DMS79 treated with DMSO at 0.1 percent for 48 hours (cell line): ENCODE data around the gene GALNTL6.
"Not testable (repeated sequence)": the region's sequence is repeated elsewhere in the genome, so short reads cannot be mapped to it uniquely, and the experiment has no call there.

Experiments used
- DNase-seq: peaks from one replicate; lab custom pipeline; 2025; lab: John Stamatoyannopoulos, UW

The GALNTL6 gene

DNA sequence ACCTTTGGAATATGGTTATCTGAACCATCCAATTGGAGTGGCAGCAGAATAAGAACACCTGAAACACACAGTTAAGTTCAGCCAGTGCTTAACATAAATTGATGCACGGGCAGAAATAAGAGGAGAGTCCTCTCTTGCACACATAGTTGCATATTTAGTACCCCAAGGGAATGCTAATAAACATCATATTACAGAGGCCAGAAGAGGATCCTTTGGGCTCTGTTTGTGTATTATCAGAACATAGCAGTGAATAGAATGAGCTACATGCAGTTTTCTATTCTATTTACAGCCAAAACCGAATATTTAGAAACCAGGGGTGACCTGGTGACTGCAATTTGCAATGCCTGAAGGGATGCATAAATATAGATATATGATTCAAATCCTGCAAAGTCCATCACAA lies 1054.6 kb downstream of the GALNTL6 start:
- DNase-seq: no peak

DNA sequence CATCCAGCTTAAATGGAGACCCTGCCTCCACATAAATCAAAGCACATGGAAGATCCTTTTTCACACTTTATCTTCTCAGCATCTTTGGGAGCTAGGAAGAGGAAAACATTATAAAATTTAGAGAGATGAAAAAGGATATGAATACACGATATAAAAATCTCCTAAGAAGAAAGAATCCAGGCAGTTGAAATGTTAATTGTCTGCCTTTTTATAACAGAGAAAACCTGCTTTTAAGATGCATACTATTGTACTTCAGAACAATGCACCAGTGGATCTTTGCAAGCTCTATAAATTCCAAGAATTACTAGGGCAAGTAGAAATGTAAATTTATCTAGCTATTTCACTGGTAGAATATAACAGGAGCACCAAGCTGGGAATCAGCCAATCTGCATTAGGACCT lies 1055.1 kb downstream of the GALNTL6 start:
- no peak for DNase-seq

DNA sequence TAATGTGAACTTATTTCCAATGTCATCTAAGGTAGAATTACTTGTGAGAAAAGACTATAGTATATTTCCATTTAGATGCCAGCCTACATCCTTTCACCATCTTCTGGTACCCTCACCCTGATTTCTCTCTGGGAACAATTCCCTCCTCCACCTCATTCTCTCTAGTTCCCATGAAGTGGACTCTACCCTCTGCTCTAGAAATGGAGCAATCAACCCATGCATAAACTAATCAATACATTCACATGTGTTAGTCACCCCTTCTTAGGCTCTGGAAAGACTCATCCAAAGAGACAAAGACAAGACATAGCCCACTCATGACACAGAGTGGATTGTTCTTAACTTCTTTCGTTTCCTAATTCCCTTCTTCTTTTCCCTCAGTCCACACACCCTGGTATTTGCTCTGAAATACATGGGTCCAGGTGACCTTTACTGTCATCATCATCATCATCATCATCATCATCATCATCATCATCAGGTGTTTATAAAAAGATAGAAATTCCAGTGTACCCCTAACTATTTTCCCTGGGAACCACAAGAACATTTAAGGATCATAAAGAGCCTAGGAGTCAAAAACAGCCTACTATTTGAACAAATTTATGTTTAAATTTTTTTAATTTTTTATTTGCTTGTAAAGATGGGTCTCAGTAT lies 1056.5 kb downstream of the GALNTL6 start:
- DNase-seq: no peak

DNA sequence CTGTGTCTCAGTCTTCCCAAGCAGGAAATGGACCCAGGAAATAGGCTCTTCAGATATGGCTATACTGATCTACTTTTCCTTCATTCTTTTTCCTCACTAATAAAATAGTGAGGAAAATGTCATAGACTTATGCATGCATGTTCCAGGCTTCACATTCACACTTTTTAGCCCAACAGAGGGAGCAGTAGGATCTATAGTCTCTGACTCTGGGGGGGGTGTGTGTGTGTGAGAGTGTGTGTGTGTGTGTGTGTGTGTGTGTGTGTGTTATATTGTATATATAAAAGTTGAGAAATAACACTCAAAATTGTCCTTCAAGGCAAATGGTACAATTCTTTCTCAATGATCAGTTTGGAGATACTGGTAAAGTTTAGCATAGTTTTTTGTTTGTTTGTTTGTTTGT lies 1058.2 kb downstream of the GALNTL6 start:
- DNase-seq: no peak

DNA sequence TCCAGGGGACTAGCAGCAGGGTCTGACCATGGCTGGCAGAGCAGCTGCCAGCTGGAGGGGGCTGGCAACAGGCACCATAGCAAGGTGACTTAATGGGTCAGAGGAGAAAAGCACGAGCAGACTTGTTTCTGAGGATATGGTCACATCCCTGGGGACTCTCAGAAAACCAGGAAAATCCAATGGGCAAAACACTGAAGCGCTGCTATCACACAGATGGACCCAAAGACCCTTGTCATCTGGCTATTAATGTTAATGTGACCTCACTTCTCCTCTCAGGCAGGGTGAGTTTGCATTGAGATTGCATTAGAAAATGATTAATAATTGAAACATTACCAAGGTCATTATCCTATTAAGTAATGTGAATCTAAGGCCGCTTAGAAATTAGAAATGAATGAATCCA lies 1061.7 kb downstream of the GALNTL6 start:
- DNase-seq: no peak

GRCh38 chr4:172876394-172876793 lies 1063.2 kb downstream of the GALNTL6 start:
- no peak for DNase-seq

DNA sequence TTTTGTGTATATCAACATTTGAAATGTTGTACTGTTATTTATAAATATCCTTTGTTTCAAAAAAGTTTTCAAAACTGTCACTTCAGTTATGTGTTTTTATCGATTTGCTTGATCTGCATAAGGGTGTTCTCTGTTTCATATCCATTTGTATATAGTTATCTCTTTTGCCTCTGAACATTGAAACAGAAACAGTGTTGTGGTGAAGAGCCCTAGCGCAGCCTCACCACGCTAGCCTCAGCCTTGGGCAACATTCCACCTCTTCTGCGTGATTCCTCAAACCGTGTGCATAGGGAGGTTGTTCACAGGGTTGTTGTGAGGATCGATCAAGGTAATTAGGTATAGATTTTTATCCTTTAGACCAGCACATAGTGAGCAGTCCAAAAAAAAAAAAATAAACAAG lies 1068.4 kb downstream of the GALNTL6 start:
- no peak for DNase-seq

DNA sequence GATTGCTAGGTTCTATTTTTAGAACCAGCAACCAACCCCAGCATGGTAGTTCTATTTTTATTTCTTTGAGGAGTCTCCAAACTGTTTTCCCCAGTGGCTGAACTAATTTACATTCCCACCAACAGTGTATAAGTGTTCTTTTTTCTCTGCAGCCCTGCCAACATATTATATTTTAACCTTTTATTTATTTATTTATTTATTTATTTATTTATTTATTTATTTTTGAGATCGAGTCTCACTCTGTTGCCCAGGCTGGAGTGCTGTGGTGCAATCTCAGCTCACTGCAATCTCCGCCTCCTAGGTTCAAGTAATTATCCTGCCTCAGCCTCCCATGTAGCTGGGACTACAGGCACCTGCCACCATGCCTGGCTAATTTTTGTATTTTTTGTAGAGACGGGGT lies 1074.2 kb downstream of the GALNTL6 start:
- not testable (repeated sequence) for DNase-seq

- DNase-seq: peak; percentile 20
Measured at GRCh38 chr4:172887959-172888358, 1074.8 kb downstream of the GALNTL6 start.

DNA sequence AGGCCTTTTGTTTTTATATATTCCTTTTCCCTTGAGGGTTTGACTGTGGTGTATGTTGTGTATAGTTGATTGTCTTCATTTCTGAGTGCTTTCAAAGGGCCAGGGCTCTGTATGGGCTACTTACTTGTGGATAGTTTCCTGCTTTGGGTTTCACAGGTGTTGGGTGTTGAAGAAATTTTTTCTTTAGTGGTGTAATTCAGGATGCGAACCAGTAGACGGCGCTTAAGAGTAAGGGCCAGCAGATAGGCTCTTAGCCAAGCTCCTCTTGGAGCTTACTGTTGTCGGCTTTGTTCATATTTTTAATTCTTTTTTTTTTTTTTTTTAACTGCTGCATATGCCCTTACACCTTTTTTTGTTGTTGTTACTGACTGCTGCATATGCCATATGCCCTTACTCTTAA lies 1079.1 kb downstream of the GALNTL6 start:
- no peak for DNase-seq

DNA sequence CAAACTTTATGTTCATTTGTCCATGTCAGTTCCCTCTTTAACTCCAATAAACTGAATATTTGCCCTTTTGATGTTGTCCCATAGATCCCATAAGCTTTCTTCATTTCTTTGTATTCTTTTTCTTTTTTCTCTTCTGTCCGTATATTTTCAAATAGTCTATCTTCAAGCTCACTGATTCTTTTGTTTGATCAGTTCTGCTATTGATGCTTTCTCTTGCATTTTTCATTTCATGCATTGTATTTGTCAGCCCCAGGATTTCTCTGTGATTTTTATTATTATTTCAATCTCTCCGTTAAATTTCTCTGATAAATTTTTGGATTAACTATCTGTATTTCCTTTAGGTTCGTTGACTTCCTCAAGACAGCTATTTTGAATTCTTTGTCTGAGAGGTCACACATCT lies 1082.5 kb downstream of the GALNTL6 start:
- DNase-seq: no peak

- DNase-seq: no peak
Measured at GRCh38 chr4:172897046-172897445, 1083.8 kb downstream of the GALNTL6 start.

GRCh38 chr4:172898715-172899114 lies 1085.5 kb downstream of the GALNTL6 start:
- no peak for DNase-seq

- DNase-seq: no peak
Measured at GRCh38 chr4:172899861-172900260, 1086.7 kb downstream of the GALNTL6 start.

DNA sequence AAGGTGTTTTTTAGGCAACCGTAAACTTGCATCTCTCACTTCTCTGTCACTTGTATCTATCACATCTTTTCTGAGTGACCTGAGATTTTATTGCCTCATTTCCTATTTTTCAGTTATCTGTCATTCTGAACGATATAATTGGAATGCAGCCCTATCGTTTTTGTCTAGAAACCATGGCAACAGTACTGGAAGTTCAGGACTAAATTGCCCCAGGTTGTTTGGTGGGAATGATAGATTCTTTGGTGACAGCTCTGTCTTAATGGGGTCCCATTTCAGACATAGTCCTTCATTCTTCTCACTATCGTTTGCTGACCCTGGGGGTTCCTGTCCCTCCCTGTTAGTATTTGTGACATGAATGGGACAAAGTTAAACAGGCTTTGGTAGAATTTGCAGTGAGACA lies 1087.7 kb downstream of the GALNTL6 start:
- DNase-seq: no peak

DNA sequence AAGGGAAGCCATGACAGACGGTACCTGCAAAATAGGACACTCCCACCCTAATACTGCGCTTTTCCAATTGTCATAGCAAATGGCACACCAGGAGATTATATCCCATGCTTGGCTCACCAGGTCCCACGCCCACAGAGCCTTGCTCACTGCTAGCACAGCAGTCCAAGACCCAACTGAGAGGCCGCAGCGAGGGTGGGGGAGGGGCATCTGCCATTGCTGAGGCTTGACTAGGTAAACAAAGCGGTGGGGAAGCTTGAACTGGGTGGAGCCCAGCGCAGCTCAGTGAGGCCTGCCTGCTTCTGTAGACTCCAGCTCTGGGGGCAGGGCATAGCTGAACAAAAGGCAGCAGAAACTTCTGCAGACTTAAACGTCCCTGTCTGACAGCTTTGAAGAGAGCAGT lies 1099.3 kb downstream of the GALNTL6 start:
- DNase-seq: not testable (repeated sequence)

- DNase-seq: not testable (repeated sequence)
Measured at GRCh38 chr4:172917403-172917802, 1104.2 kb downstream of the GALNTL6 start.

GRCh38 chr4:172919269-172919668 lies 1106.1 kb downstream of the GALNTL6 start:
- no peak for DNase-seq

DNA sequence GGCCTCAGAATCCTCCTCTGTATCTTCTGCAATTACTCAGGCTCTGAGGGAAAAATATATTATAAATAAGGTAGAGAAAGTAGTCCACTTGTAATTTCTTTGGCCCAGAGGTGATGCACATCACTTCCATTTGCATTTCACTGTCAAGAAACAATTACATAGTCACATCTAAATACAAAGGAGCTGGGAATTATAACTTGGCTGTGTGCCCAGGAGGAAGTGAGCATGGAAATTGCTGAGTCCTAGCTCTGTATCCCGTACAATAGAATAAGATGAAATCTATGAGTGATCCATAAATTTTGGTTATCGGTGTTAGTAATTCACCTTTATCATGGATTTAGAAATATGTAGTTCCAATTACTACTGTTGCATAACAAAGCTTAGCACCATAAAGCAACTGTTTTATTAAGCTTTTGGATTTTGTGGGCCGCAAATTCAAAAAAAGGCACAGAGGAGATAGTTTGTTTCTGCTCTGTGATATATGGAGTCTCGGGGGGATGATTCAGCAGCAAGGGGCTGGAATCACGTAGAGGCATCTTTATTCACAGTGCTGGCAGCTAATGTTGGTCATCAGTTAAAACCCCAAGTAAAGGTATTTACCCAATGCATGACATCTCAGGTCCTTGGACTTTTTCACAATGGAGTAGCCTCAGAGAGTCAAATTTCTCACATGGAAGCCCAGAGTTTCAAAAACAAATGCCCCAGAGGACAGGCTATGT lies 1114.1 kb downstream of the GALNTL6 start:
- DNase-seq: no peak

DNA sequence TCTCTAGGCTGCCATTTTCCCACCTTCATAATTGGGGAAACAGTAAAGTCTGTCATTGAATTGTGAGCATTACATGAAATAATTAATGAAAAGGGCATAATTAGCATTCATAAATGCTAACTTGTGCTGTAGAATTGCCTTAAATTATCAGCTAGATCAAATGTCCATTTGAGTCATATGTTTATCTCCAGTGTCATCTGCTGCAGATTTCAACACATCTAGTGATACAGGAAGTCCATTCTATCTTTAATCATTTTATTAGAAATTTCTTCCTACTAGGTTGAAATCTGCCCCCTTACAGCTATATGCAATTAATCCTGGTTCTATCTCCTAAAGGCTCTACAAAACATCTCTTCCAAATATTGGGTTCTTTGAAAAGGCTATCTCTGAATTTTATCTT lies 1115.1 kb downstream of the GALNTL6 start:
- DNase-seq: no peak

GRCh38 chr4:172938072-172938829 lies 1125.0 kb downstream of the GALNTL6 start:
- DNase-seq: no peak

GRCh38 chr4:172938870-172939269 lies 1125.7 kb downstream of the GALNTL6 start:
- no peak for DNase-seq

- DNase-seq: no peak
Measured at GRCh38 chr4:172942840-172943239, 1129.6 kb downstream of the GALNTL6 start.
